A549 (cell line): Measurements from ENCODE around the gene TSHZ2. TPM values are rescaled to one million over a fixed set of nuclear protein-coding genes. Genes with fewer than 3 reads are reported as not detected.

Experiments
- ATAC-seq, 2 experiments: fragments of 200-7000 bp in 1 of 2; fragments of >200 bp in 1 of 2; cut with Nextera tagmentation in 1 of 2; cut with Tn5 transposase in 1 of 2; 3 replicates each; pipeline versions ENCODE4 v1.8.0 to v1.9.1; 2018 to 2020; ENCODE audit warnings: mild to moderate bottlenecking in 1 of 2, moderate library complexity in 1 of 2
- CTCF ChIA-PET: fragments of 300-600 bp; sonication (Branson Sonifier 250); formaldehyde crosslinking; extraction: SDS; loops from one replicate; lab custom pipeline; 2021; ENCODE audit warnings: antibody characterized with exemption, inconsistent platforms; lab: Yijun Ruan, JAX
- POLR2A ChIA-PET: fragments of 350-600 bp; formaldehyde crosslinking; extraction: SDS; loops from one replicate; lab custom pipeline; 2021; ENCODE audit warnings: antibody characterized with exemption, inconsistent platforms; lab: Yijun Ruan, JAX
- DNase-seq, 2 experiments: peaks; one replicate each; pipeline versions ENCODE4 v3.0.0 to v3.0.0-alpha.2; 2011 to 2016; ENCODE audit warnings: low read depth in 1 of 2, low spot score in 1 of 2
- FAIRE-seq: peaks from 2 replicates; lab custom pipeline; 2011; peaks lifted over from hg19 to GRCh38; lab: Jason Lieb, UNC
- H3K27ac ChIP-seq, 2 experiments: fragments of >200 bp; sonication (Bioruptor Twin); formaldehyde crosslinking; 3 replicates each; pipeline ENCODE4 v1.5.1; 2016 to 2017
- H3K4me1 ChIP-seq: fragments of >200 bp; sonication (Bioruptor Twin); formaldehyde crosslinking; 3 replicates; pipeline ENCODE4 v1.6.1; 2016
- H3K4me2 ChIP-seq: fragments of >200 bp; sonication (Bioruptor Twin); formaldehyde crosslinking; 3 replicates; pipeline ENCODE4 v1.6.1; 2016
- H3K4me3 ChIP-seq: fragments of >200 bp; sonication (Bioruptor Twin); formaldehyde crosslinking; 3 replicates; pipeline ENCODE4 v1.5.1; 2016
- H3K9me3 ChIP-seq: fragments of >200 bp; sonication (Bioruptor Twin); formaldehyde crosslinking; 3 replicates; pipeline ENCODE4 v1.6.1; 2016
- CBX2 ChIP-seq: fragments of 200-600 bp; sonication (generic); IDR thresholded peaks from 2 replicates; pipeline ENCODE4 v1.6.1; 2016; ENCODE audit warnings: low read depth, mild to moderate bottlenecking, borderline replicate concordance
- CEBPB ChIP-seq, 2 experiments: fragments of >200 bp in 1 of 2; sonication (Bioruptor Twin) in 1 of 2; formaldehyde crosslinking in 1 of 2; IDR thresholded peaks; 2 replicates each; pipeline ENCODE4 v1.6.1; 2012 to 2016
- CHD4 ChIP-seq: fragments of 200-600 bp; sonication (generic); IDR thresholded peaks from 2 replicates; pipeline ENCODE4 v1.6.1; 2016; ENCODE audit warnings: antibody characterized with exemption, mild to moderate bottlenecking, borderline replicate concordance
- E2F6 ChIP-seq: IDR thresholded peaks from 2 replicates; pipeline ENCODE4 v1.6.1; 2012; ENCODE audit warnings: low read depth, borderline replicate concordance
- EP300 ChIP-seq, 2 experiments: fragments of >200 bp; sonication (Bioruptor Twin); formaldehyde crosslinking; IDR thresholded peaks; 2 replicates in 1 of 2; 3 replicates in 1 of 2; pipeline ENCODE4 v1.6.1; 2016 to 2017
- FOSB ChIP-seq: fragments of 250-450 bp; sonication (Bioruptor Pico); IDR thresholded peaks from 2 replicates; pipeline ENCODE4 v1.5.0; 2020; ENCODE audit warnings: mild to moderate bottlenecking, moderate library complexity
- FOSL2 ChIP-seq, 2 experiments: fragments of 450-650 bp in 1 of 2; fragments of >200 bp in 1 of 2; sonication (Bioruptor Twin) in 1 of 2; formaldehyde crosslinking; IDR thresholded peaks; 2 replicates each; pipeline versions ENCODE4 v1.5.0 to v1.6.1; 2016 to 2020; ENCODE audit warnings: mild to moderate bottlenecking in 1 of 2, moderate library complexity in 1 of 2
- HES2 ChIP-seq: fragments of >200 bp; sonication (Bioruptor Twin); formaldehyde crosslinking; IDR thresholded peaks from 2 replicates; pipeline ENCODE4 v1.6.1; 2016
- HOXA7 ChIP-seq: fragments of 250-450 bp; sonication (Bioruptor Pico); IDR thresholded peaks from 2 replicates; pipeline ENCODE4 v1.5.0; 2020; ENCODE audit warnings: mild to moderate bottlenecking, moderate library complexity
- JUNB ChIP-seq: fragments of >200 bp; sonication (Bioruptor Twin); formaldehyde crosslinking; IDR thresholded peaks from 2 replicates; pipeline ENCODE4 v1.6.1; 2016
- MAZ ChIP-seq: fragments of 150-350 bp; IDR thresholded peaks from 2 replicates; pipeline ENCODE4 v1.6.1; 2014; ENCODE audit warnings: antibody characterized with exemption, low read depth, low read length, borderline replicate concordance
- NFE2L2 ChIP-seq: fragments of 150-350 bp; conservative IDR thresholded peaks from 2 replicates; pipeline ENCODE4 v1.6.1; 2014; ENCODE audit warnings: low read length
- NPAS2 ChIP-seq: fragments of 250-450 bp; sonication (Bioruptor Pico); IDR thresholded peaks from 2 replicates; pipeline ENCODE4 v1.8.0; 2022; ENCODE audit warnings: mild to moderate bottlenecking, moderate library complexity, borderline replicate concordance
- NR3C1 ChIP-seq: fragments of >200 bp; sonication (Bioruptor Twin); formaldehyde crosslinking; IDR thresholded peaks from 3 replicates; pipeline ENCODE4 v1.6.1; 2017
- POLR2AphosphoS2 ChIP-seq: conservative IDR thresholded peaks from 2 replicates; pipeline ENCODE4 v1.6.1; 2012; ENCODE audit warnings: low read length, improper control_type of control experiment, inconsistent platforms
- REST ChIP-seq: fragments of 200-600 bp; sonication (generic); IDR thresholded peaks from 2 replicates; pipeline ENCODE4 v1.6.1; 2016; ENCODE audit warnings: antibody characterized with exemption, mild to moderate bottlenecking, moderate library complexity
- RNF2 ChIP-seq: fragments of 200-600 bp; sonication (generic); IDR thresholded peaks from 2 replicates; pipeline ENCODE4 v1.6.1; 2016; ENCODE audit warnings: low read depth, mild to moderate bottlenecking, antibody characterized with exemption, moderate library complexity, borderline replicate concordance
- SREBF2 ChIP-seq: fragments of 450-650 bp; IDR thresholded peaks from 2 replicates; pipeline ENCODE4 v1.6.1; 2014; ENCODE audit warnings: mild to moderate bottlenecking, moderate library complexity
- TFCP2L1 ChIP-seq: fragments of 250-450 bp; sonication (Bioruptor Pico); IDR thresholded peaks from 2 replicates; pipeline ENCODE4 v1.5.0; 2021; ENCODE audit warnings: mild to moderate bottlenecking
- WGBS: methylation state at CpG from one replicate; pipeline ENCODE4 v1.1.6; 2017; ENCODE audit errors: missing lambda C conversion rate; 5-methylcytosine and 5-hydroxymethylcytosine counted together
- polyA plus RNA-seq, 4 experiments: library from polyadenylated mRNA; depleted of rRNA in 3 of 4; stranded (reverse); fragments of >200 nt; fragmentation: RNase III in 1 of 4; extraction: RNeasy Plus Mini Kit Qiagen cat#74134 plus additional on column Dnase treatment in 1 of 4; gene quantifications; 2 replicates in 3 of 4; 3 replicates in 1 of 4; pipeline ENCODE4 v1.2.3, GENCODE V29; 2011 to 2017
- TF ChIP-seq, protein P1 (sequence below): fragments of 150-350 bp; IDR thresholded peaks from 2 replicates; pipeline ENCODE4 v1.6.1; 2014; ENCODE audit warnings: low read depth, mild to moderate bottlenecking, low read length
- TF ChIP-seq, protein P2 (sequence below): IDR thresholded peaks from 2 replicates; pipeline ENCODE4 v1.6.1; 2012

The TSHZ2 gene
- polyA plus RNA-seq, 2 of the 4 experiments (the other 2 are of a cell fraction), result not detected

- TF ChIP-seq E2F6, result no peak
- no peak for TF ChIP-seq RNF2
- TF ChIP-seq HOXA7, result no peak
Measured at GRCh38 chr20:52939141-52939540, 33.0 kb upstream of the TSHZ2 start (continued).

- ChIA-PET CTCF (interaction anchor here (1.2 kb wide), 1 partner anchor 36 kb away, joined by 4 read pairs; no protein-coding TSS in a partner anchor), POLR2A (no interaction called here)
- DNase-seq, result no peak
- Histone ChIP-seq H3K4me2 (no peak overlapping the region), H3K9me3 (no peaks in the 10 kb centered on the region), H3K27ac (no peak overlapping the region), H3K4me3 (no peak overlapping the region), H3K4me1 (no peaks in the 10 kb centered on the region)
- no peak for ATAC-seq
- no peak for FAIRE-seq
- TF ChIP-seq NR3C1 (no peak), TFCP2L1 (CRISPR knock-in tag) (no peak), CHD4 (no peak), REST (no peak), EP300 (IDR thresholded peaks at IDR 0.05) (no peak), FOSB (no peak), MAZ (no peak), NFE2L2 (no peak), FOSL2 (IDR thresholded peaks at IDR 0.05) (no peak), FOSL2 (CRISPR knock-in tag; IDR thresholded peaks at IDR 0.05) (no peak), CEBPB (IDR thresholded peaks at IDR 0.05) (no peak), HES2 (no peak), CBX2 (no peak), NPAS2 (CRISPR knock-in tag) (no peak), POLR2AphosphoS2 (no peak)
- 39% methylated on average over 3 of the region's 3 CpGs for WGBS
Measured at GRCh38 chr20:52941808-52942207, 30.4 kb upstream of the TSHZ2 start.

- WGBS, result 0% methylated on average over 2 of the region's 2 CpGs
- FAIRE-seq (no peak), ATAC-seq (no peak), DNase-seq (no peak)
- CTCF ChIA-PET, result interaction anchor here (0.6 to 1.4 kb wide), 2 partner anchors 9 to 31 kb away, joined by 3 to 5 read pairs; no protein-coding TSS in a partner anchor
- Histone ChIP-seq H3K4me1 (no peaks in the 10 kb centered on the region), H3K9me3 (no peaks in the 10 kb centered on the region), H3K4me3 (no peak overlapping the region), H3K4me2 (no peak overlapping the region), H3K27ac (no peak overlapping the region)
- TF ChIP-seq, protein P1, sequence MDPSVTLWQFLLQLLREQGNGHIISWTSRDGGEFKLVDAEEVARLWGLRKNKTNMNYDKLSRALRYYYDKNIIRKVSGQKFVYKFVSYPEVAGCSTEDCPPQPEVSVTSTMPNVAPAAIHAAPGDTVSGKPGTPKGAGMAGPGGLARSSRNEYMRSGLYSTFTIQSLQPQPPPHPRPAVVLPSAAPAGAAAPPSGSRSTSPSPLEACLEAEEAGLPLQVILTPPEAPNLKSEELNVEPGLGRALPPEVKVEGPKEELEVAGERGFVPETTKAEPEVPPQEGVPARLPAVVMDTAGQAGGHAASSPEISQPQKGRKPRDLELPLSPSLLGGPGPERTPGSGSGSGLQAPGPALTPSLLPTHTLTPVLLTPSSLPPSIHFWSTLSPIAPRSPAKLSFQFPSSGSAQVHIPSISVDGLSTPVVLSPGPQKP, result no peak
- no peak for TF ChIP-seq NFE2L2
- TF ChIP-seq FOSL2 (IDR thresholded peaks at IDR 0.05), result no peak
- TF ChIP-seq FOSL2 (CRISPR knock-in tag; IDR thresholded peaks at IDR 0.05), result peak; percentile 28; the same call in 1 of the 2 replicates
- TF ChIP-seq NR3C1, result no peak
- no peak for TF ChIP-seq SREBF2
- TF ChIP-seq, protein P2, sequence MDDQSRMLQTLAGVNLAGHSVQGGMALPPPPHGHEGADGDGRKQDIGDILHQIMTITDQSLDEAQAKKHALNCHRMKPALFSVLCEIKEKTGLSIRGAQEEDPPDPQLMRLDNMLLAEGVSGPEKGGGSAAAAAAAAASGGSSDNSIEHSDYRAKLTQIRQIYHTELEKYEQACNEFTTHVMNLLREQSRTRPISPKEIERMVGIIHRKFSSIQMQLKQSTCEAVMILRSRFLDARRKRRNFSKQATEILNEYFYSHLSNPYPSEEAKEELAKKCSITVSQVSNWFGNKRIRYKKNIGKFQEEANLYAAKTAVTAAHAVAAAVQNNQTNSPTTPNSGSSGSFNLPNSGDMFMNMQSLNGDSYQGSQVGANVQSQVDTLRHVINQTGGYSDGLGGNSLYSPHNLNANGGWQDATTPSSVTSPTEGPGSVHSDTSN, result no peak
- TF ChIP-seq JUNB, result no peak
- POLR2A ChIA-PET, result no interaction called here
Measured at GRCh38 chr20:52943185-52943841, 28.8 kb upstream of the TSHZ2 start.
